Measurements from ENCODE around the gene TMEM123. TPM values are rescaled to one million over a fixed set of nuclear protein-coding genes. Genes with fewer than 3 reads are reported as not detected.
A peak's percentile ranks its signal among the peaks of the same experiment; 100 is the strongest.

Gene TMEM123
- total RNA-seq, 1 donor from 2014 or later = 107 TPM

DNA sequence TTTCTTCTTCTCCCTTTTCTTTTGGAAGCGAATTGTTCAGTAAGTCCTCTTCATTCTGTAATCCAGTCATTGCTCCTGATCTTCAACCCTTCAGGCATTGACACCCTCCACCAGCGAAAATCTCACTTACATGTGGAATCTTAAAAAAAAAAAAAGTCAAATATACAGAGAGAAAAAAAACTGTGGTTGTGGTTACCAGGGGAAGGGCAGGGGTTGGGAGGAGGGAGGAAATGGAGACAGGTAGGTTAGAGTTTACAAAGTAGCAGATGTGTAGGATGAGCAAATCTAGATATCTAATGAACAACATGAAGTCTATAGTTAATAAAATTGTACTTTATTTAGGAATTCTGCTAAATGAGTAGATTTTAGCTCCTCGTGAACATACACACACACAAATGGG lies 17.7 kb upstream of the TMEM123 start:
- no peak overlapping the region for H3K27ac ChIP-seq
- peaks cover 0 to 4% of the 10 kb centered on the region in 2 donors for H3K4me1 ChIP-seq
- H3K4me3 ChIP-seq = no peak overlapping the region
- intact Hi-C loops (cut with DNase I) = no loop called here
- DNase-seq (ENCODE audit: low spot score in 2 of 2) = no peak
- H3K27me3 ChIP-seq = no peaks in the 10 kb centered on the region
- H3K36me3 ChIP-seq = no peaks in the 10 kb centered on the region
- no peaks in the 10 kb centered on the region for H3K9me3 ChIP-seq
- TF ChIP-seq, protein P1, sequence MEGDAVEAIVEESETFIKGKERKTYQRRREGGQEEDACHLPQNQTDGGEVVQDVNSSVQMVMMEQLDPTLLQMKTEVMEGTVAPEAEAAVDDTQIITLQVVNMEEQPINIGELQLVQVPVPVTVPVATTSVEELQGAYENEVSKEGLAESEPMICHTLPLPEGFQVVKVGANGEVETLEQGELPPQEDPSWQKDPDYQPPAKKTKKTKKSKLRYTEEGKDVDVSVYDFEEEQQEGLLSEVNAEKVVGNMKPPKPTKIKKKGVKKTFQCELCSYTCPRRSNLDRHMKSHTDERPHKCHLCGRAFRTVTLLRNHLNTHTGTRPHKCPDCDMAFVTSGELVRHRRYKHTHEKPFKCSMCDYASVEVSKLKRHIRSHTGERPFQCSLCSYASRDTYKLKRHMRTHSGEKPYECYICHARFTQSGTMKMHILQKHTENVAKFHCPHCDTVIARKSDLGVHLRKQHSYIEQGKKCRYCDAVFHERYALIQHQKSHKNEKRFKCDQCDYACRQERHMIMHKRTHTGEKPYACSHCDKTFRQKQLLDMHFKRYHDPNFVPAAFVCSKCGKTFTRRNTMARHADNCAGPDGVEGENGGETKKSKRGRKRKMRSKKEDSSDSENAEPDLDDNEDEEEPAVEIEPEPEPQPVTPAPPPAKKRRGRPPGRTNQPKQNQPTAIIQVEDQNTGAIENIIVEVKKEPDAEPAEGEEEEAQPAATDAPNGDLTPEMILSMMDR (IDR thresholded peaks at IDR 0.05) = no peak

DNA sequence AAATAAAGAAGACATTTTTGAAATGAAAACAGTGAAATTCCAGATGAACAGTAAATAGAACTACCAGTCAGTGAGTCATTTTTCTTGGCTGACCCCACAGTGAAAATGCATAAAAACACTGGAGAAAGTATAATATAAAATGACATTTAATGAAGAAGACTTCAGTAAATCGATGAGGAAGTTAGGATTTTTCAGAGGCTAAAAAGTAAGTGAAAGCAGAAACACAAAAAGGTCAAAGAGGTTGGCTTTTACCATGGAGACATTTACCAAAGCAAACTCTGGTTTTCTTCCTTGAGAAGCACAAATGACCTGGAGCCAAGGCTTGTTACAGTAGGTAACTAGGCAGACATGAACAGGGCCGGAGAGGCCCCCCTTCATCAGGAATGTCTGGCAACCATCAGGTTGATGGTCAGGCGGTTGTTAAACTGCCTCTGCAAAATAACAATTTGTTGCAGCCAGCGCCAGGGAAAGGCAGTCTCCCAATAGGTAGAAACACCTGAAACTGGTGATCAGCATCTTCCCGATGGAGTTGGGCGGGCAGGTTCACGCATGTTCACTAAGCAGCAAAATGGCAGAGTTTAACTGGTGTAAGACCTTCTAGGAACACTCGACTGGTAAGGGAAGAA lies 16.7 kb upstream of the TMEM123 start:
- no peak overlapping the region for H3K4me3 ChIP-seq
- no peak for DNase-seq (ENCODE audit: low spot score in 2 of 2)
- intact Hi-C loops (cut with DNase I) = no loop called here
- H3K27me3 ChIP-seq = no peaks in the 10 kb centered on the region
- peaks cover 0 to 4% of the 10 kb centered on the region in 2 donors for H3K4me1 ChIP-seq
- peak overlapping the region in 1 of 2 donors; percentile 8 for H3K27ac ChIP-seq
- TF ChIP-seq, protein P1 (IDR thresholded peaks at IDR 0.05) = no peak
- no peaks in the 10 kb centered on the region for H3K36me3 ChIP-seq
- no peaks in the 10 kb centered on the region for H3K9me3 ChIP-seq

DNA sequence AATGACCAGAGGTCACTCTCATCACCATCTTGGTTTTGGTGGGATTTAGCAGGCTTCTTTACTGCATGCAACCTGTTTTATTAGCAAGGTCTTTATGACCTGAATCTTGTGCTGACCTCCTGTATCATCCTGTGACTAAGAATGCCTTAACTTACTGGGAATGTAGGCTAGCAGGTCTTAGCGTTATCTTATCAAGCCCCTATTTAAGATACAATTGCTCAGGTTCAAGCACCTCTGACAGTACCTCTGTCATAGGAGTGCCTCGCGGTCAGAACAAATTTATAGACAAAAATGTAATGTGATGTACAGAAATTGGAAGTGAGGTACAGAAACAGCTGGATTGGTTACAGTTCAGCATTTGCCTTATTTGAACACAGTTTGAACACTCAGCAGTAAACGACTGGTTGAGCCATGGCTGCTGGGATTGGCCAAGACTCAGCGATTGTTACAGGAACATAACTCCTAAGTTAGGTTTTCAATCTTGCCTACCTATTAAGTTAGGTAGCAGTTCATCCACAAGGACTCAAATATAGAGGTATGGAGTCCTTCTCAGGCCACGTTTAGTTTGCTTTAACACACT lies 16.1 kb upstream of the TMEM123 start:
- intact Hi-C loops (cut with DNase I) = no loop called here

DNA sequence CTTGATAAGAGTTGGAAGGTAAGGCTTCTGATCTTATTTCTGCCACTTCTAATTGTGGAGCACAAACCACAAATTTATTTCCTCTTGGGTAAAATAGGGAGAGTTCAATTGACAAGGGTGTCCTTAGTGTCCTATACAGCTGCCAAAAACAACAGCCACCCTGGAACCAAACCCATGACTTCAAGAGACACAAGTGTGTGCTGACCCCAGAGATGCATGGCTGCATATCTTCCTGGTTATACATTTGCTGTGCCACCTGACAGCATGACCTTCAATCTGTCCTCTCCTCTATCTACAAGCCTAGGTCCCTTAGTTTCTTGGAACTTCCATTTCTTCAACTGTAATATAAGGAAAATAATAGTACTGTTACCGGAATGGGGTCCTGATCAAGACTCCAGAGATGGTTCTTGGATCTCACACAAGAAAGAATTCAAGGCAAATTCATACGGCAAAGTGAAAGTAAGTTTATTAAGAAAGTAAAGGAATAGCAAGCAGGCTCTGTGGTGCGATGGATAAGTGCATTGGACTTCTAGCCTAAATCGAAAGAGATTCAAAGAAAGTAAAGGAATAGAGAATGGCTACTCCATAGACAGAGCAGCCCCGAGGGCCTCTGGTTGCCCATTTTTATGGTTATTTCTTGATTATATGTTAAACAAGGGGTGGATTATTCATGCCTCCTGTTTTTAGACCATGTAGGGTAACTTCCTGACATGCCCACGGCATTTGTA lies 15.5 kb upstream of the TMEM123 start:
- H3K27ac ChIP-seq = no peak overlapping the region
- no peak overlapping the region for H3K4me3 ChIP-seq
- H3K4me1 ChIP-seq = peaks cover 0 to 4% of the 10 kb centered on the region in 2 donors
- TF ChIP-seq, protein P1 (IDR thresholded peaks at IDR 0.05) = no peak
- no peaks in the 10 kb centered on the region for H3K27me3 ChIP-seq
- intact Hi-C loops (cut with DNase I) = no loop called here
- no peaks in the 10 kb centered on the region for H3K9me3 ChIP-seq
- DNase-seq (ENCODE audit: low spot score in 2 of 2) = no peak
- no peaks in the 10 kb centered on the region for H3K36me3 ChIP-seq

More for the DNA sequence above, 16.1 kb upstream of the TMEM123 start:
- peak overlapping the region in 1 of 2 donors; percentile 8 for H3K27ac ChIP-seq
- TF ChIP-seq, protein P1 (IDR thresholded peaks at IDR 0.05) = no peak
- H3K27me3 ChIP-seq = no peaks in the 10 kb centered on the region
- DNase-seq (ENCODE audit: low spot score in 2 of 2) = no peak
- H3K36me3 ChIP-seq = no peaks in the 10 kb centered on the region
- no peak overlapping the region for H3K4me3 ChIP-seq
- H3K9me3 ChIP-seq = no peaks in the 10 kb centered on the region
- H3K4me1 ChIP-seq = peaks cover 0 to 4% of the 10 kb centered on the region in 2 donors

DNA sequence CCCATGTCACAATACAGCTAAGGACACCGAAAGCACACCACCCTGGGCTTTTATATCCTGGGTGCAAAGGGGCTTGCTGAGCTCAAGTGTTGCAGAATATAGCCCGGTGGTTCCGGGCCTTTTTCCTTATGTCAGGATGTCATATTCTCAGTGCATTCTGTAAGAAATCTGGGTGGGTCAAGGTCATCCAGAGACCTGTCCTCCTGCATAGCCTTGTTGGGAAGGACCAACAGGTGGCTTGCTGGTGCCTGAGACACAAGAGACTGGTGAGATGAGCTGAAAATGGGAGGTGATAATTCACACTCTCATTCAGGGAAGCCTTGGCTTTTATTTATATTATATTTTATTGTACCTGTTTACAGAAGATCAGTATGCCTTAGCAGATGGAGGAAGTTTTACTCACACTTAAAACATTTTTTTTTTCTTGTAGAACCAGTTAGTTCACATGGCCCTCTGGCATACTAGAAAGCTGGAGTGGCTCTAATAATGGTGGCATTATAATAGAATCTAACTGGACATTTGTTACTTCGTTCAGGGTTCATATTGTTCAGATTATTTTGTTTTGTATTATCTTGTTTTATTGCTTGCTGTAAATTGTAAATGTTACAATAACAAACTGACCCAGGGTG lies 14.6 kb upstream of the TMEM123 start:
- TF ChIP-seq, protein P1 (IDR thresholded peaks at IDR 0.05) = no peak
- Histone ChIP-seq H3K27me3 (no peaks in the 10 kb centered on the region), H3K9me3 (no peaks in the 10 kb centered on the region), H3K4me1 (peaks cover 0 to 4% of the 10 kb centered on the region in 2 donors), H3K4me3 (no peak overlapping the region), H3K27ac (no peak overlapping the region), H3K36me3 (no peaks in the 10 kb centered on the region)
- intact Hi-C loops (cut with DNase I) = no loop called here
- no peak for DNase-seq (ENCODE audit: low spot score in 2 of 2)
